HG03175 (cell line): ENCODE data around the gene COL4A2.

Source experiments
- ATAC-seq: cut with Tn5 transposase; IDR thresholded peaks from one replicate; pipeline ENCODE4 v1.9.1; 2021; ENCODE audit warnings: mild to moderate bottlenecking, moderate library complexity; ENCODE audit not compliant: unreplicated experiment

Gene COL4A2

DNA sequence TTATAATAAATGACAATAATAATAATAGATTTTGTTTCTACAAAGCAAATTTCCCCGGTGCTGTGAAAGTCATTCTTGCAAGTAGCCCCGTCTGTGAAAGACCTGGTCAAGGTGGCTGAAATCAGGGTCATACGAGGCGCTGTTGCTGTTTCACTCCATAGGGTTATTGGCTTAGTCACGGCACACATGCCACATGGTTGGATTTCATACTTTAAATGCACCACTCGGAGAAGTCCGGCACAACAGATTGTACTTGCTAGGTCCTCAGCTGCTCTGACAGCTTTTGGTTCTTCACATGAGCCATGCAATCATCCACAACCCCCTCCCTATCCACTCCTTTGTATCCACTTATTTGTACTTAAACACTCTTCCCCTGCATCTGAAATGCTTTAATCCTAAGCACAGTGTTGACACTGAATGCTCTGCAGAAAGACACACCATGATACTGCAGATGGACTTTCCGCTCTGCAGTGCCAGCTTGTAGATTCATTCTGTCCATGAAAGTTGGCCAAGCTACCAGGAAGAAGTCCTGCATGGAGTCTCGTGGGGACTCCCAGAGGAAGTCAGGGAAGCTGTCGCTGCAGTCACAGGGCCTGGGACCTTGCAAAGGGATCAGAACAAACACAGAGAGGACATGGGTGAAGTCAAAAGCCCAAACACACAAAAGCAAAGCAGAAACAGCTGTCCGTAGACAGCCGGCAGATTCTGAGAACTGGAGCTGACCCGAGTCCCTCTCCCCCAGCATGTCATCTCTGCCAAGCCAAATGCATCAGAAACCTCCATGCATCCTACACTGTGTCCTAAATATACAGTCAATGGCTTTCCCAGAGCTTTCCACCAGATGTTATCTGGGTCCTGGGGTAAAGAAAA lies 124.6 kb downstream of the COL4A2 start:
- ATAC-seq: no peak

DNA sequence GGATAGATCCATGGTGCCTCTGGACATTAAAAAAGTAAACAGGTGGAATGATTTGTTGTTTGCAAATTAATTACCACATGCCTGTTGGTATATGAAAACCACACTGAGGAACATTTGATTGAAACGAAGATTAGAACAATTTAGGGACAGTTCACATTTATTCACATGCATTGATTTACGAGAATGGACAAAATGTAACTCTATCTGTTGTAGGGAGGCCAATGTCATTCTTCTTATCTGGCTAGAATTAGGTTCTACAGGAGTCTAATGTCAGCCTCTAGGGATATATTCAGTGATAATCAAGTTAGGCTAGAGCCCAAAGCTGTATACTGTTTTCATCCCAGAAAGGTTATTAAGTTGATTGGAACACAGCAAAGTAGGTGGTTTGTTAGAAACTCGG lies 125.4 kb downstream of the COL4A2 start:
- no peak for ATAC-seq

DNA sequence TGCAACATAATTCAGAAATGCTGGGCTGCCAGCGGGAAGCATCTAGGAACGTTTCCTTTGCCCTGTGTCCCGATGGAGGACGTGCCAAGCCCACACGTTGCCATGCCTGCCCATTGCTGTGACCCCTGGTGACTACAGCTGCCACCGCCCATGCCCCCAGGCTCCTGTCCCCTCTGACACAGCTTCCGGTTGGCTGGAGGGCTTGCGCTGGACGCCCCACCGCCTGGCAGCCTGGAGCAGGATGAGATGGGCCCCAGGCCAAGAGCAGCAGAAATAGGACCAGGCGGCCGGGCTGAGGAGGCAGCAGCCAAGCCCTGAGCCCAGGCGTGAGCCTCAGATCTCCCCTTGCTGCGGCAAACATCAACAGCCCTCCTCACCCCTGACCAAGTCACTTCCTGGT lies 125.9 kb downstream of the COL4A2 start:
- ATAC-seq: no peak

DNA sequence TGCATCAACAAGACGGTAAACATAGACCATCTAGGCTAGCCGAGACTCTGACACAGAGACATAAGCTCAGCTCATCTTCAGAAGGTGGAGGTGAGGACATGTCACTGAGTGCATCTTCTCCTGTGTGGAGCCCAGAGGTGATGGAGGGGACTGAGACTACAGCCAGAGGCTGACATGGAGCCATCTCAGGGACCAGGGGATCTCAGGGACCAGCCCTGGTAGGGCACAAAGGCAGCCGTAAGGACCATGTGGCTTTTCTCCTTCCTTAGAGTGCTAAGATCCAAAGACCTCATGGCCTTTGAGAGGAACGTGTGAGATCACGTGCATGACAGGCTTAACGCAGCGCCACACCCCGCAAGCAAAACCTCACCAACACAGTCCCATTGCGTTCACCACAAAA lies 127.5 kb downstream of the COL4A2 start:
- no peak for ATAC-seq

DNA sequence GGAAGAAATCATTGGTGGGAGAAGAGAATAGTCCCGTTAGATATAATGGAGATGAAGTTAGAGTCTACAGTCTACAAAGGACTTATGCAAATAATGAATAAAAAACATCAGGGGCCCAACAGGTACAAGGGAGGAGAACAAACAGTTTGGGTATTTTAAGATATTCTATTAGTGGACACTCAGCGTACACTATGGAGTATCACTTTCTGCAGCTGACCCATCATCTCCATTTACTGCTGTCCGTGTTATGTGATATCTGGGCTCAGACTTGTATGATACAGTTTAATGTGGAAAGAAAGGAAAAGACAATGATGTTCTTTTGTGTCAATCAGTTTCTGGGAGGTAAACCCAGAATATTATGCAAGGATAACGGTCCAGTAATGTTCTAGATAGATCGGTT lies 128.2 kb downstream of the COL4A2 start:
- ATAC-seq: no peak

DNA sequence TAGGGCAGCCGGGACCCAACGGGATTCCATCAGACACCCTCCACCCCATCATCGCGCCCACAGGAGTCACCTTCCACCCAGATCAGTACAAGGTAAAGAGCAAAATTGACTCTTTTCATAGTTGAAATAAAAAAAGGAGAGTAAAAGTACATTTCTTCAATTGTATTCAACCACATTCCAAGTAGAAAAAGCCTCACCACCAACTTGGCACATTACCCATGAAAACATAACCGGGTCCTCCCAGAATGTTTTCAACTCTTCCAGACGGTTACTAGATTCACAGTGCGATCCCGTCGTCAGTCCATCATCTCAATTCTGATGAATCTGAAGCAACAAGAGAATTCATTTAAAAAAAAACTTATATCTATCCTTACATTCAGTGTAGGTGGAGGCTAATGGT lies 129.2 kb downstream of the COL4A2 start:
- no peak for ATAC-seq

DNA sequence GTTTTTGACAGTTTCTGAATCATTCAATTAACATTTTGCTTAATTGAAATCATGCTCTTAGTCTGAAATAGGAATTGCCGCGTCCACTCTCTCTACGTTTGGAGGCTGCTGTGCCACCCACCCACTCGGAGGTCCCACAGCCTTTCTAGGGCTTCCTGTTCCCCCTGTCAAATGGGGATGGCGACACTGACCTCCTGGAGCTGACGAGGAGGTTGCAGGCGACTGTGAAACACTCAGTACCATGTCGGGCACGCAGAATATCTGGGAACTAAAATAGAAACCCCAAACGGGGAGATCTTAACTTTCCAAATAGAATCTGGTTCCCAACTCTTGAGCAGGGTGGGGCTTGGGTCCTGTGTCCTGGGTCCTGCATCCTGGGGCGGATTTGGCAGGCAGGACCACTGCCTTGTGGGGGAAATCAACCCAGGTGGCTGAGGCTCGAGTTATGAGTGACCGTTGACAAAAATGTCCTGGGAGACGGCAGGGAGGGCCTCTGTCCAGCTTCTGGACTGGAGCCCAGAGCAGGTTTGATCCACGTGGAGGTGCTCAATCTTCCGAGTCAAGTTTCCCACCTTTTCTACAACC lies 129.8 kb downstream of the COL4A2 start:
- ATAC-seq: no peak

DNA sequence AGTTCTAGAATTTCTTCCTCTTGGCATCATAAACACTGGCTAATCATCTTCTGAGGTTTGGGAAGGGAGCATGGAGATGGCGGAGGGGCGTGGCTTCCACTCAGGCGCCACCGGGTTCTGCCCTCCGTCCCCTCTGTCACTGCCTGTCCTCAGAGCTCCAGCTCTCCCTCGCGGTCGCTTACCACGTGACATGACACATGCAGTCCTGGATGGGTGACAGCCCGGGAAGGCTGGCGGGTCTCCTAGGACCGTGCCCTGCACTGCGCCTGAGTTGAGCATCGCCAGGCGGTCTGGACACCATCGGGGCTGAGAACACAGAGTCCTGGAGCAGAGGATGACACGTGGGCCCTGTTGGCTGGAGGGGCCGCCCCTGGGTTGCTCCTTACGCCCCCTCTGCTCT lies 131.1 kb downstream of the COL4A2 start:
- ATAC-seq: no peak

DNA sequence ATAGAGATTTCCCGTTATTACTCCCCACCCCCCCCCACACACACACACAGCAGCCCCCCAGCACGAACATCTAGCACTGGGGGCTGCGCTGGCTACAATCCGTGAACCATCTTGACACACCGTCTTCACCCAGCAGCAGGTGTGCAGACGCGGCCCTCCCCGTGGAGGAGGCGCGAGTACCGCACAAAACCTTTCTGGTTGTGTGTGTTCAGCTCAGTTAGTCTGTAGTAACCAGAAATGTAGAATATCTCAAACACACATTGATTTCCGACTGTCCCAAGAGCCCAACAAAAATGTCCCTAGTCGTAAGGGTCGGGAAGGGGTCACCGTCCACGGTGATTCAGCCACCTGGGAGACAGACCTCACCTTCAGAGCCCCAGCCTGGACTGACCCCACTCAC lies 131.7 kb downstream of the COL4A2 start:
- ATAC-seq: no peak

DNA sequence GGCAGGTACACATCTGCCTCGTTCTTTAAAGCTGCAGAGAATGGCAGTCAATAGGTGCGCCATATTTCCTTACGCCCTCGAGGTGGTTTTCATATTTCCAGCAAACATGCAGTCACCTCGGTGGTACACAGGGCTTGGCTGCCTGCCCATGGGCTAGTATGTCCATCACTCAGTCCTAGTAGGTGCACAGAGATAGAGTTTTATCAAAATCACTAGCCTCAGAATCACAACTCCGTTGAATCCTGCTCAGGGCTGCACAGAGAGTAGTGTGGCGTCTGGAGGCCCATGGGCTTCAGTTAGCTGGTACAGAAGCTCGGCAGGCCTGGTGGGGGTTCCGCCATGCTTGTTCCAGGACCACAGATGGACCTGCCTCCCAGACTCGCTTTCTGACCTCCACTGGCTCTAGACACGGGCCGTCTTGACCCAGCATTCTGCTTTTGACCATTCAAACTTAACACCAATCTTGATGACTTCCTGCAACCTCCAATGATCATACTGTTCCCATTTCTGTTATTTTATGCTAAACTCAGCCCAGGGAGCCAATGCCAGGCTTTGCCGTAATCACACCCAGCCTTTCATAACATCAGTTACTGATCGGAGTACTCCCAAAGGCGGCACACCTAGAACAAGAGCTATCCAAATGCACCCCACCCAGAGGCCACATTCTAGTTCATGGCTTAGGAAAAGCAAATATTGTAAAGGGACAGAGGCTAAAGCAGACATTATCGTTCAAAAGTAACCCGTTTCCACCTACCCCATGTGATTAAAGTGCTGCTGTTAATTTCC lies 134.1 kb downstream of the COL4A2 start:
- ATAC-seq: no peak

DNA sequence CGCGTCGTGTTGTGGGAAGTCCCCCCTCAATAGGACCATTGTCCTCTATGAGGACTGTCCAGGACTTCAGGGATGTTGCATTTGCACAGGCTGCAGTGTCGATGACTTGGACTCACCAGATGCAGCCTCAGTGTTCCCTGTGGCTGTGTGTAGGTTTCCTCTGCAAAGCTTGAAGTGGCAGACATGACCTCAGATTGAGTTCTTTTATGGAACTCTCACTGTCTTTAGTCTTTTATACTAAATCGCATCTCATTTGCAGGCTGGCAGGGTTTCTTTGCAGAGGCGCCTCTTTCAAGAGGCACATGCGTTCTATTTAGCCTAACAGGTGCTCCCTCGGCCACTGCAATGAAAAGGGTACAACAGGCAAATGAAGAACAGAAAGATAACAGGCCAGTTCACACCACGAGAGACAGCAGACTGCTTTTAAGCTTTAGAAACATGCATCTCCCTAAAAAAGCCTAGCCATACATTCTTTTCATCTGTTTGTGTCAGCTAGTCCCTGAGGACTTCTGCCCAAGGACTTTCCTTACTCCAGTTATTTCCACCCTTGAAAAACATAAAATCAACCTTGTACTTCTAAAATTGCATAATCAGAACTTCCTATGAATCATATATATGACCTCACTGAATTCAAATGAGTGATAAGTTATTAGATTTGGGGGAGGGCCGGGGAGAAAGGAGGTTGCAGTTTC lies 136.0 kb downstream of the COL4A2 start:
- ATAC-seq: no peak

DNA sequence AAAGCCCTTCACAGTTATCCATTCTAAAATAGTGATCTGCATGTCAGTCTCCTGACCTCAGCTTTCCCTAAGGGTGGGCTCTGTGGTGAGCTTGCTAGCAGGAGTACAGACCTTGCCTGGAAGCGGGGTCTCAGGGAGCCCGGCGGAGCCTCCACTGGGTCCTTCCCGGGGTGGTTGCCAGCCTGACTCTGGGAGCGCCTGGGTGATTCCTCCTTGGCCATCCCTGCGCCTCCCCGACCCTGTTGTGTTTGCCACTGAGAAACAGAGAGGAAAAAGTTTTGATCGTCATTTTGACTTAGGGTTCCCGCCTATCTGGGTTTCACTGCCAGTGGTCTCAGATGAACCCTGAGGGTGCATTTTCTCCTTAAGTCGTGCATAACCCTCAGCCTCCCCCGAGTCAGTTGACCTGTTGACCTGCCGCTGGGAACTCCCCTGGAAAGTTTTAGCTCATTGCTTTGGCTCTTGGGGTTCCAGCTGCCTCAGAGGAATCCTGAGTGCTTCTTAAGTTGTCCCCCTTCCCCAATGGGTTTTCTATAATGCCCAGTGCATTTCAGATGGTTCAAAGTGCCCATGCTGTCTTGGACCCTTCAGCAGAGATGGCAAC lies 136.6 kb downstream of the COL4A2 start:
- peak; percentile 8 for ATAC-seq

DNA sequence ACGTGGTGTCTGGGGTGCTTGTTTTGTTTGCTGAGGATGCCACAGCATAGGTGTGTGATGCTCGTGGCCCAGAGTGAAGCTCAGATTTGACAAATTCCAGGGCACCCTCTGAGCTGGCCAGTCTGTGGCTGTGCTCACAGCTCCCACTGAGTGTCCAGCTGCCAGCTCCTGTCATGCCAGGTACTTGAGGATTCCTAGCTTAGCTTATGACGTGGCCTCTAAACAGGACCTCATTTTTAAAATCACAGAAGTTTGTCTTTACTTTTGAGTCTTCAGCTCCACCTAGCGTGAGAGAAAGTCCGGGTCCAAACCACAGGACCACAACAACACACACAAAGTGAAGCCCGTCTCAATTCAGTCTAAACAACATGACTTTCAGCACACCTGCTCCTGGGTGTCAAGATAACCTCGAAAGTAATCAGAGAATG lies 137.2 kb downstream of the COL4A2 start:
- ATAC-seq: peak; percentile 51

DNA sequence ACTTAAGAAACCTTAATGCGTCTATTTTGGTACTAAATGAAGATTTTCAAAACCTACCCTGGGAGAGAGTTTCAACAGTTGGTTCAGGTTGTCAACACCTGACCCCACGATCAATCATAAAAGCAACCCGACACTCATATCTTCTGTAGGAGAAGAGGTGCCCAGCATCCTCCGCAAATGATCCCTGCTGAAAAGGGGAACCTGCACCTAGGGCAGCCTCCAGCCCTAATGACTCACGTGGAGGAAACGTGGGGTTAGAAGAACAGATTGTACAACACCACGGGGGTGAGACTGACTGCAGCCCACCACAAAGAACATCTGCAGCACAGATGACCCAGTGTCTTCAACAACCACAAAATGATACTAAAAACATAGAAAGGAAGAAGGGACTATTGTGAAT lies 138.1 kb downstream of the COL4A2 start:
- peak; percentile 52 for ATAC-seq

DNA sequence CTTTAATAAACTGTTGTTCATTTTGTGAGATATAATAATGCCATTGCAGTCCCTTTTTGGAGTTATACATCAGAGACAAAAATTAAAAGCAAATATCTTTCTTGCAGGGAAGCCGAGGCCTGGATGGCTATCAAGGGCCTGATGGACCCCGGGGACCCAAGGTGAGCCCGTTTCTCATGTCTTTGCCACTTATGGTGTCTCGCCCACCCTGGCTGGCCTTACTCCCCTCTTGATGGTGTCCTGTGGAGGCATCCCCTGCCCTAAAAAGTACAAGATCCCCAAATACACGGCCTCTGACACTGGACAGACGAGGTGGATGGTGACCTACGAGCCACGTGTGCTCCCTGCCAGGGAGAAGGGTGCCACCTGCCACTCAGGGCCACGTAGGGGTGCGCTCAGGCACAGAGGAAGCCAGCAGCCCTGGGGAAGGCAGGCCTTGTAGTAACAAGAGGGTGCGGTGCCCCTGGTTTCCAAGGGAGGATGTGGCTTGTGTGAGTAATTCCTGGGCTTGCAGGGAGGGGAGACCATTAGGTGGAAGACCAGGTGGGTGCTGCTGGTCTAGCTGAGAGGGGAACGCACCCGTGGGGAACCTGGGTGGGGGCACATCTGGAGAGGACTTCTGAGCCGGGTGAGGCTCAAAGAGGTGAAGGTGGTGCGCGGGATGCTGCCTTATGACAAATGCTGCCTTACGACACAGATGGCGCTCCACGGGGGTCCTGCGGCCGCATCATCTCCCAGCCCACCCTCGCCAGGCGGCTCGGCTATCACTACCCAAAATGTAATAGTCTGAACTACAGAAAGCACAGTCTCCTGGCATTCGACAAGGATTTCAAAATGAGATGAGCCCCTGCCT lies 138.9 kb downstream of the COL4A2 start:
- ATAC-seq: no peak

DNA sequence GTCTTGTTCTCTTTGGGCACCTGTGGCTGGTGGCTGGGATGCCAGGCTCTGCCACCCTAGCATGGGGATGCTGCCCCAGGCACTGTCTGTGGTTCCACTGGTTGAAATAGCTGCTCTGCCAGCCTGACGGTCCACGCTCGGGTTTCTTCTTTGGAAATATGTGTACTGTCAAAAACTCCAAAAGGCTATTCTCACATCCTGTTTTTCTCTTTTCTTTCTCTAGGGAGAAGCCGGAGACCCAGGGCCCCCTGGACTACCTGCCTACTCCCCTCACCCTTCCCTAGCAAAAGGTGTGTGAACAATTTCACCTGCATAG lies 139.4 kb downstream of the COL4A2 start:
- ATAC-seq: no peak

DNA sequence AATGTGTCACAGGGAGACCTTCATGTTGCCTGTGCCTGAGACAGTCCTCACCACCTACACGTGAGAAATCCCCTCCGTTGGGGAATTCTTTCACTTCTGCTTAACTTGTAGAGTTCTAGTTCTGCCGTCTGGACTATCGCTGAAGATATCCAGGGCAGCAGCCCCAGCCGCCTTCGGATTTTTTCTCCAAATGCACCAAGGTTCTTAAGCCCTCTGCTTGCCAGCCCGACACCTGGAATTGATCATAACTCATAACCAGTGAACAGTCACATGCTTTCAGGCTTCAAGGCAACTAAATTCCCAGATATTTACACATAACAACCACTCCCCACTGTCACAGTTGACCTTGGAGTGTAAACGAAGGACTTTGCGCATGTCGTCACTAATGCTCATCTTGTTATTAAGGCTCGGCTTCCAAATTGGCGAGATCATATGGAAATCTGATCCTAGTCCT lies 140.0 kb downstream of the COL4A2 start:
- ATAC-seq: no peak

DNA sequence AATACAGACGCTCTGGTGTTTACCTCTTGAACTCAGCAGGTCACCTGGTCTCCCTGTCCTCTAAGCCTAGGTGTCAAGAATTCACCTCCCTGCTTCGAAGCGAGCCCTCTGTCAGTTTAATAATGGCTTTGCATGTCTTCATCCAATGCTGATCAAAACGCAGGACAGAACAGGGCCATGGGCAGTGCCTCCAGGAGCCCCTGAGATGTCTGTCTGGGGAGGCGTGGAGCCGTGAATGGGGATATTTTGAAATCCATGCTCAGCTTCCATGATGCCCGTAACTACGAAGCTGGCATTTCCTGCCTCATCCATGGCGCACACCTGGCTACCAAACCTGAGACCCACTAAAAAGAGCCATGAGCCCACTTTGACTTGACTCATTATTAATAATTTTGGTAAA lies 140.7 kb downstream of the COL4A2 start:
- no peak for ATAC-seq

DNA sequence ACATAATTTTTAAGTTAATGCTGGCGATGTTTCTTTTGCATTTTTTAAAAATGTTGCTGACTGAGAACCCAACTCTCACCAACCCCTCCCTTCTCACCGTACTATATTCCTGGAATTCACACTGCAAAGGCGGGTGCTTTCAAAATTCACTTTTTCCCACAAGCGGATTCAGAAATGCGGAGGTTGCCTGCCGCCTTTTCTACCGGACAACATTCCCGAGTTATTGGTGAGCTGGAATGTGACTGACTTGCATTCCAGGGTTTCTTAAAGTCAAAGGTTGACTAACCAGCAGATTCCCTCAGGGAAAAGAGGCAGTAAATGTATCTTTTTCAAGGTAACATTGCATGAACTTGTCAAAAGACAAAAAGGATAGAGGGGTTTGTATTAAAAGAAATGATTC lies 141.1 kb downstream of the COL4A2 start:
- no peak for ATAC-seq

DNA sequence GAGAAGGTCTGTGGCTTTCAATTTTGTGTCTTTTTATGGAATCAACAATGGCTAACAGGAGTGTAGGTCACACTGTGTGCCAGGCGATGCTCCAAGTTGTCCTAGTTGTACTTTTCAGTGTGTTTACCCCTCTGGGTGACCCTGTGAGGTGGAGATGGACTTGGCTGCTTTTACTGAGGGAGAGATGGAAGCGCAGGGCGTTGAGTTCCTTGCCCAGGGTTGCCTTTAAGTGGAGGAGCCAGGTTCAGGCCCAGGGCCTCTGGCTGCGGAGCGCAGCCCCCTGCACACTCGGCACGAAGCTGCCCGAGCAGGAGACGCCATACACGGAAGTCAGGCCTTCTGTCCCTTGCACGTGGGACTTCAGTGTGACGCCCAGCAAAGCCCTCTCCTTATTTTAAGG lies 141.6 kb downstream of the COL4A2 start:
- no peak for ATAC-seq
